ENCODE data around the gene HIGD1B.

The HIGD1B gene

DNA sequence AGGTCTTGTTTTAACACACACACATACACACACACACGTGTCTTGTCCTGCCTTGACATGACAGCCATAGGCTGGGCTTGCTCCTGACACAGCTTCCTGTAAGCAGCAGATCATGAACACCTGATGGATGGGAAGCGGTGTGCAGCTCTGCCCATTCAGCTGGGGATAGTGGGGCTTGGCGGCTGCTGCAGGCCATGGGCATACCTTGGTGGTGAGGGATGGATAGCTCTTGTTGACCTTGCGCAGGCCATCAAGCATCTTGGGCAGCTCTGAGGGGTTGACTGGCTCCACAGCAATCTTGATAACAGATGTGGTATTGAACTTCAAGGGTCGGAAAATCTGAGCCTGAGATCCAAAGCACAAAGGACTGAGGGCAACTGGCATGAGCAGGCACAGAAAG lies 12.0 kb downstream of the HIGD1B start:
- no peak for TF ChIP-seq RAD21 (IDR thresholded peaks at IDR 0.05; ENCODE audit: low read depth)
- TF ChIP-seq CREB1 (IDR thresholded peaks at IDR 0.05; ENCODE audit: low read depth), result no peak
- no peak for TF ChIP-seq MAX (IDR thresholded peaks at IDR 0.05)
- no peak for TF ChIP-seq CEBPB (IDR thresholded peaks at IDR 0.05)
- TF ChIP-seq, protein P1, sequence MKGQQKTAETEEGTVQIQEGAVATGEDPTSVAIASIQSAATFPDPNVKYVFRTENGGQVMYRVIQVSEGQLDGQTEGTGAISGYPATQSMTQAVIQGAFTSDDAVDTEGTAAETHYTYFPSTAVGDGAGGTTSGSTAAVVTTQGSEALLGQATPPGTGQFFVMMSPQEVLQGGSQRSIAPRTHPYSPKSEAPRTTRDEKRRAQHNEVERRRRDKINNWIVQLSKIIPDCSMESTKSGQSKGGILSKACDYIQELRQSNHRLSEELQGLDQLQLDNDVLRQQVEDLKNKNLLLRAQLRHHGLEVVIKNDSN (IDR thresholded peaks at IDR 0.05), result no peak
- TF ChIP-seq ZBTB7A (IDR thresholded peaks at IDR 0.05; ENCODE audit: low read depth), result no peak
- TF ChIP-seq TAF1 (IDR thresholded peaks at IDR 0.05; ENCODE audit: low read depth), result no peak
- TF ChIP-seq, protein P2, sequence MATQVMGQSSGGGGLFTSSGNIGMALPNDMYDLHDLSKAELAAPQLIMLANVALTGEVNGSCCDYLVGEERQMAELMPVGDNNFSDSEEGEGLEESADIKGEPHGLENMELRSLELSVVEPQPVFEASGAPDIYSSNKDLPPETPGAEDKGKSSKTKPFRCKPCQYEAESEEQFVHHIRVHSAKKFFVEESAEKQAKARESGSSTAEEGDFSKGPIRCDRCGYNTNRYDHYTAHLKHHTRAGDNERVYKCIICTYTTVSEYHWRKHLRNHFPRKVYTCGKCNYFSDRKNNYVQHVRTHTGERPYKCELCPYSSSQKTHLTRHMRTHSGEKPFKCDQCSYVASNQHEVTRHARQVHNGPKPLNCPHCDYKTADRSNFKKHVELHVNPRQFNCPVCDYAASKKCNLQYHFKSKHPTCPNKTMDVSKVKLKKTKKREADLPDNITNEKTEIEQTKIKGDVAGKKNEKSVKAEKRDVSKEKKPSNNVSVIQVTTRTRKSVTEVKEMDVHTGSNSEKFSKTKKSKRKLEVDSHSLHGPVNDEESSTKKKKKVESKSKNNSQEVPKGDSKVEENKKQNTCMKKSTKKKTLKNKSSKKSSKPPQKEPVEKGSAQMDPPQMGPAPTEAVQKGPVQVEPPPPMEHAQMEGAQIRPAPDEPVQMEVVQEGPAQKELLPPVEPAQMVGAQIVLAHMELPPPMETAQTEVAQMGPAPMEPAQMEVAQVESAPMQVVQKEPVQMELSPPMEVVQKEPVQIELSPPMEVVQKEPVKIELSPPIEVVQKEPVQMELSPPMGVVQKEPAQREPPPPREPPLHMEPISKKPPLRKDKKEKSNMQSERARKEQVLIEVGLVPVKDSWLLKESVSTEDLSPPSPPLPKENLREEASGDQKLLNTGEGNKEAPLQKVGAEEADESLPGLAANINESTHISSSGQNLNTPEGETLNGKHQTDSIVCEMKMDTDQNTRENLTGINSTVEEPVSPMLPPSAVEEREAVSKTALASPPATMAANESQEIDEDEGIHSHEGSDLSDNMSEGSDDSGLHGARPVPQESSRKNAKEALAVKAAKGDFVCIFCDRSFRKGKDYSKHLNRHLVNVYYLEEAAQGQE (IDR thresholded peaks at IDR 0.05; ENCODE audit: low read depth), result no peak
- no peak for TF ChIP-seq TEAD4 (IDR thresholded peaks at IDR 0.05)
- TF ChIP-seq EGR1 (IDR thresholded peaks at IDR 0.05), result no peak
- TF ChIP-seq YY1 (IDR thresholded peaks at IDR 0.05; ENCODE audit: low read depth), result no peak
- TF ChIP-seq TCF12 (IDR thresholded peaks at IDR 0.05; ENCODE audit: low read depth), result no peak
- TF ChIP-seq NFIC (IDR thresholded peaks at IDR 0.05), result no peak
- TF ChIP-seq EP300 (IDR thresholded peaks at IDR 0.05; ENCODE audit: borderline replicate concordance), result no peak
- no peak for TF ChIP-seq FOXM1 (IDR thresholded peaks at IDR 0.05; ENCODE audit: borderline replicate concordance, low read depth)

DNA sequence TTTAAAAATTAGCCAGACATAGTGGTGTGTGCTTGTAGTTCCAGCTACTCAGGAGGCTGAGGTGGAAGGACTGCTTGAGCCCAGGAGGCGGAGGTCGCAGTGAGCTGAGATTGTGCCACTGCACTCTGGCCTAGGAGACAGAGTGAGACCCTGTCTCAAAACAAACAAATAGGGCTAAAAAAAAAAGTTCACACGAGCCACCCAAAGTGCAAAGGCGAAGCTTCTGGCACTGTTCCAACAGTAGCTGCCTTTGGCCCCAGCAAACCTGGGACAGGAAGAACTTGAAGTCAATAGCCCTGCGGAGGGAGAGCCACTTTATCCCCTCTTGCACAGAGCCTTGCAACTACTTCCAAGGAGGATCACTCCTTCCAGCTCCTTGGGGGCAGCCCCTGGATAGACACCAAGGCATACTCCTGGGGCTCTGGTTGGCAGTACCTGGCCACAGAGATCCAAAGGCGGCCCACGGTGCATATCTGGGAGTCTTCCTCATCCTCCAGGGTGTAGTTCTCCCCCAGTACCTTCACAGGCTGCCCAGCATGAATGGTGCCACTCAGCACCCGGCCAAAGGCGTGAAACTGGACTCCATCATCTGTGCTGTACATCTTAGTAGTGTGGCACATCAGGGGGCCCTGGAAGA lies 14.7 kb downstream of the HIGD1B start:
- TF ChIP-seq TAF1 (IDR thresholded peaks at IDR 0.05; ENCODE audit: low read depth) (no peak), NFIC (IDR thresholded peaks at IDR 0.05) (peak; percentile 27; the same call in 1 of the 2 replicates)

GRCh38 chr17:44863061-44863918 lies 15.6 kb downstream of the HIGD1B start:
- TF ChIP-seq, protein P1 (IDR thresholded peaks at IDR 0.05), result no peak
- TF ChIP-seq NFIC (IDR thresholded peaks at IDR 0.05), result no peak
- TF ChIP-seq CREB1 (IDR thresholded peaks at IDR 0.05; ENCODE audit: low read depth), result no peak
- no peak for TF ChIP-seq EP300 (IDR thresholded peaks at IDR 0.05; ENCODE audit: borderline replicate concordance)
- no peak for TF ChIP-seq TCF12 (IDR thresholded peaks at IDR 0.05; ENCODE audit: low read depth)
- TF ChIP-seq TAF1 (IDR thresholded peaks at IDR 0.05; ENCODE audit: low read depth), result no peak
- no peak for TF ChIP-seq EGR1 (IDR thresholded peaks at IDR 0.05)
- TF ChIP-seq, protein P2 (IDR thresholded peaks at IDR 0.05; ENCODE audit: low read depth), result no peak
- TF ChIP-seq ZBTB7A (IDR thresholded peaks at IDR 0.05; ENCODE audit: low read depth), result no peak
- no peak for TF ChIP-seq FOXM1 (IDR thresholded peaks at IDR 0.05; ENCODE audit: borderline replicate concordance, low read depth)
- no peak for TF ChIP-seq TEAD4 (IDR thresholded peaks at IDR 0.05)
- no peak for TF ChIP-seq MAX (IDR thresholded peaks at IDR 0.05)
- no peak for TF ChIP-seq RAD21 (IDR thresholded peaks at IDR 0.05; ENCODE audit: low read depth)
- TF ChIP-seq CEBPB (IDR thresholded peaks at IDR 0.05), result no peak
- no peak for TF ChIP-seq YY1 (IDR thresholded peaks at IDR 0.05; ENCODE audit: low read depth)

DNA sequence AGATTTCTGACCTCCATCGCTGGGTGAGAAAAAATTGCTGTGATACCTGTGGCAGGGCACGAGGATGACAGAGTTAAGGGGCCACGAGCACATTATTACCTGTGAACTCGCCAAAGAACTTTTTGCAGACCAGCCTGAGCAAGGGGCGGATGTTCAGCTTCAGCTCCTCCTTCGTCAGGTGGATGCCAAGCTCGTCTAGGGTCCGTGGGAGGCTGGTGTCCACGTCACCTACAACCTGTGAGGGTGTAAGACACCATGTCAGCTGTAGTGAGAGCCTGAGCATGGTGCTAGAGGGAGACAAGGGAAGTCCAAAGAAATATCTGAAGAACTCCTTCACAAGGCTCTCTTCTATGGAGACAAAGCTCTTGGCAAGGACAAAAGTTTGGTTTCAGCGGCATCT lies 17.1 kb downstream of the HIGD1B start:
- TF ChIP-seq NFIC (IDR thresholded peaks at IDR 0.05) (no peak), MAX (IDR thresholded peaks at IDR 0.05) (no peak), CEBPB (IDR thresholded peaks at IDR 0.05) (no peak), ZBTB7A (IDR thresholded peaks at IDR 0.05; ENCODE audit: low read depth) (no peak), EGR1 (IDR thresholded peaks at IDR 0.05) (no peak), YY1 (IDR thresholded peaks at IDR 0.05; ENCODE audit: low read depth) (no peak), TEAD4 (IDR thresholded peaks at IDR 0.05) (no peak), TCF12 (IDR thresholded peaks at IDR 0.05; ENCODE audit: low read depth) (no peak), FOXM1 (IDR thresholded peaks at IDR 0.05; ENCODE audit: borderline replicate concordance, low read depth) (no peak), RAD21 (IDR thresholded peaks at IDR 0.05; ENCODE audit: low read depth) (no peak), EP300 (IDR thresholded peaks at IDR 0.05; ENCODE audit: borderline replicate concordance) (no peak), CREB1 (IDR thresholded peaks at IDR 0.05; ENCODE audit: low read depth) (no peak), TAF1 (IDR thresholded peaks at IDR 0.05; ENCODE audit: low read depth) (no peak)
- TF ChIP-seq, protein P1 (IDR thresholded peaks at IDR 0.05), result no peak
- TF ChIP-seq, protein P2 (IDR thresholded peaks at IDR 0.05; ENCODE audit: low read depth), result no peak
